ENCODE measurements around the gene ZSCAN10.

- no peak for TF ChIP-seq CTCF (IDR thresholded peaks at IDR 0.05 in 2 of 3, conservative IDR thresholded peaks at IDR 0.05 in 1 of 3; ENCODE audit: insufficient read depth in 2 of 3, low read depth in 1 of 3, low read length in 3 of 3)
- TF ChIP-seq ELF1 (tag; IDR thresholded peaks at IDR 0.05) = no peak
- TF ChIP-seq CHD2 (IDR thresholded peaks at IDR 0.05; ENCODE audit: low read depth, low read length) = no peak
- no peak for TF ChIP-seq PATZ1 (CRISPR knock-in tag; IDR thresholded peaks at IDR 0.05; ENCODE audit: borderline replicate concordance)
- TF ChIP-seq RBM14 (IDR thresholded peaks at IDR 0.05; ENCODE audit: borderline replicate concordance, insufficient read depth, low read depth, low read length) = no peak
- TF ChIP-seq POLR2AphosphoS5 (IDR thresholded peaks at IDR 0.05; ENCODE audit: control insufficient read depth, insufficient read depth, low read depth, low read length) = no peak
- TF ChIP-seq ATF3 (IDR thresholded peaks at IDR 0.05) = no peak
- TF ChIP-seq ATF3 (CRISPR knock-in tag; conservative IDR thresholded peaks at IDR 0.05) = no peak
- TF ChIP-seq TAF1 (IDR thresholded peaks at IDR 0.05; ENCODE audit: control insufficient read depth, extremely low read depth, insufficient read depth, low read length, severe bottlenecking) = no peak
These were observed 48.1 kb upstream of the ZSCAN10 start for GRCh38 chr16:3147046-3147756.
